Endothelial cell (in vitro differentiated cells): Measurements from ENCODE around the gene CPOX. TPM values are rescaled to one million over a fixed set of nuclear protein-coding genes. Genes with fewer than 3 reads are reported as not detected.
"Not testable (repeated sequence)": the region's sequence is repeated elsewhere in the genome, so short reads cannot be mapped to it uniquely, and the experiment has no call there.

Source experiments
- DNase-seq: peaks from one replicate; pipeline ENCODE4 v3.0.0; 2021; ENCODE audit warnings: low spot score
- H3K27ac Mint-ChIP-seq: one replicate; pipeline ENCODE4 v1.8.0; 2021; ENCODE audit warnings: mixed read lengths, inconsistent platforms; ENCODE audit not compliant: unreplicated experiment
- H3K27me3 Mint-ChIP-seq: one replicate; pipeline ENCODE4 v1.8.0; 2021; ENCODE audit warnings: mild to moderate bottlenecking, moderate library complexity, mixed read lengths, inconsistent platforms; ENCODE audit not compliant: unreplicated experiment
- H3K36me3 Mint-ChIP-seq: one replicate; pipeline ENCODE4 v1.8.0; 2021; ENCODE audit warnings: mild to moderate bottlenecking, low read depth, mixed read lengths, inconsistent platforms; ENCODE audit not compliant: unreplicated experiment
- H3K4me1 Mint-ChIP-seq: one replicate; pipeline ENCODE4 v1.8.0; 2021; ENCODE audit warnings: mild to moderate bottlenecking, mixed read lengths, inconsistent platforms; ENCODE audit not compliant: unreplicated experiment
- H3K4me3 Mint-ChIP-seq: one replicate; pipeline ENCODE4 v1.8.0; 2021; ENCODE audit warnings: mild to moderate bottlenecking, mixed read lengths, inconsistent platforms; ENCODE audit not compliant: unreplicated experiment
- H3K9me3 Mint-ChIP-seq: one replicate; pipeline ENCODE4 v1.8.0; 2021; ENCODE audit warnings: mixed read lengths, inconsistent platforms; ENCODE audit not compliant: unreplicated experiment
- long read RNA-seq: library from polyadenylated mRNA; unstranded; transcript quantifications from one replicate; pipeline ENCODE4 v2.0.0, GENCODE V29; 2020; ENCODE audit not compliant: unreplicated experiment
- total RNA-seq: library from RNA; stranded (reverse); fragmentation: NEBNext Ultra II Directional; extraction: Animal tissue kit (Norgen Biotek cat#: 25700); gene quantifications from one replicate; pipeline ENCODE4 v1.2.1, GENCODE V29; 2021; ENCODE audit not compliant: unreplicated experiment
- TF ChIP-seq, protein P1 (sequence below): fragments of 200-600 bp; sonication (generic); IDR thresholded peaks from one replicate; pipeline ENCODE4 v1.5.0; 2021; ENCODE audit warnings: antibody characterized with exemption; ENCODE audit not compliant: unreplicated experiment

The CPOX gene
- total RNA-seq: 21.5 TPM
- long read RNA-seq, partial matches to known transcripts: 0 of 1 reads
- long read RNA-seq, other reads (novel, unspliced or antisense): 0 of 1 reads

DNA sequence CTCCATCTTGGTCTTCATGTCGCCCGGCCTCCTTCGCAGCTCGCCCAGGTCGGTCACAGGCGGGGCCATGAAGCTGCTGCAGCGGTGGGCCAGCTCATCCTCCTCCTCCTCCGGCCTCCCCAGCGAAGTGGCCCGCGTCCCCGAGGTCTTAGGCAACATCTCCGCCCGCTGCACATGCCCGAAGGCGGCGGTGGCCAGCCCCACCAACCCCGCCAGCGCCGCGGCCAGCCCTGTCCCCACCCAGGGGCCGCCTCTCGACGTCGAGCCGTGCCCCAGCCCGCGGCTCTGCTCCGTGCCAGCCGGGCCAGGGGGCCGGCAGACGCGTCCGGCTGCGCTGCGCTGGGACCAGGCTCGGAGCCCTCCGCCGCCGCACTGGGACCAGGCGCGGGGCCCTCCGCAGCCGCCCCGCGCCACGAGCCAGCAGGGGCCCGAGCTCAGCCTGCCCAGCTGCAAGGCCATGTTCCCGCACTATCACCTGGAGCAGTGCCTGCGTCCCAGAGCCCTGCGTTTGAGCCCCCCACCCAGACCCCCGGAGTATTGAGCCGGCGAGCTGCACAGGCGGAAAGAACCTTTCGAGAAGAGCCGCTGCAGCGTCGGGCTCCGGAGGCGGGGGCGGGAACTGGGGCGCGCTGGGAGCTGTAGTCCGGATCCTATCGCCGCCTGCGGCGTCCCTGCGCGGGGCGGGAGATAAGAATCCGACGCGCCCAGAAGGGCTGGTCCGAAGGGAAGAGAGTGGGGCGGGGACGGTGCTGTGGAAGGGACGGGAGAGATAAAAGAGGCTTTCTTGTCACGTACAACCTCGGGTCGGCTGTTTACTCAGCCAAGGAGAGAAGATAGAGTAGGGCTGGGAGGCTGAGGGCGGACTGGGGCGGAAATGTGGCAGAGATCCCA lies at the start of gene CPOX:
Gene CPOX (minus strand): TSS at position 566 of the 891 bp plus-strand sequence. CDS start 107 bp downstream, at position 459.
- peak; percentile 79 for DNase-seq
- Mint-ChIP-seq H3K27ac (peak within 1 kb of the TSS; percentile 91), H3K36me3 (peaks cover 9% of the 10 kb centered on the region), H3K4me3 (peak within 1 kb of the TSS; percentile 97), H3K4me1 (peaks cover 15% of the 10 kb centered on the region), H3K27me3 (no peaks in the 10 kb centered on the region), H3K9me3 (no peaks in the 10 kb centered on the region)
- TF ChIP-seq, protein P1, sequence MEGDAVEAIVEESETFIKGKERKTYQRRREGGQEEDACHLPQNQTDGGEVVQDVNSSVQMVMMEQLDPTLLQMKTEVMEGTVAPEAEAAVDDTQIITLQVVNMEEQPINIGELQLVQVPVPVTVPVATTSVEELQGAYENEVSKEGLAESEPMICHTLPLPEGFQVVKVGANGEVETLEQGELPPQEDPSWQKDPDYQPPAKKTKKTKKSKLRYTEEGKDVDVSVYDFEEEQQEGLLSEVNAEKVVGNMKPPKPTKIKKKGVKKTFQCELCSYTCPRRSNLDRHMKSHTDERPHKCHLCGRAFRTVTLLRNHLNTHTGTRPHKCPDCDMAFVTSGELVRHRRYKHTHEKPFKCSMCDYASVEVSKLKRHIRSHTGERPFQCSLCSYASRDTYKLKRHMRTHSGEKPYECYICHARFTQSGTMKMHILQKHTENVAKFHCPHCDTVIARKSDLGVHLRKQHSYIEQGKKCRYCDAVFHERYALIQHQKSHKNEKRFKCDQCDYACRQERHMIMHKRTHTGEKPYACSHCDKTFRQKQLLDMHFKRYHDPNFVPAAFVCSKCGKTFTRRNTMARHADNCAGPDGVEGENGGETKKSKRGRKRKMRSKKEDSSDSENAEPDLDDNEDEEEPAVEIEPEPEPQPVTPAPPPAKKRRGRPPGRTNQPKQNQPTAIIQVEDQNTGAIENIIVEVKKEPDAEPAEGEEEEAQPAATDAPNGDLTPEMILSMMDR: no peak

DNA sequence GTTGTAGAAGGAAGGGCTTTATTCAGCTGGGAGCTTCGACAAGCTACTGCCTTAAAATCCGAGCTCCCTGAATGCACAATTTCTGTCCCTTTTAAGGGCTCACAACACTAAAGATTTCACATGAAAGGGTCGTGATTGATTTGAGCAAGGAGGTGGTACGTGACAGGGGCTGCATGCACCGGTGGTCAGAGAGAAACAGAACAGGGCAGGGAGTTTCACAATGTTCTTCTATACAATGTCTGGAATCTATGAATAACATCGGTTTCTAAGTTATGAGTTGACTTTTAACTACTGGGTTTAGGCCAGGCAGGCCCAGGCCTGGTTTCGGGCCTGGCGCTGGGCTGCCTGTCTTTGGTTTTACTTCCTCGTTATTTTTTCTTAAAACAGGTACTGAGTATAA lies 49.4 kb upstream of the CPOX start:
- not testable (repeated sequence) for H3K27ac Mint-ChIP-seq, H3K36me3 Mint-ChIP-seq, DNase-seq, H3K4me3 Mint-ChIP-seq, H3K9me3 Mint-ChIP-seq, H3K27me3 Mint-ChIP-seq, H3K4me1 Mint-ChIP-seq

DNA sequence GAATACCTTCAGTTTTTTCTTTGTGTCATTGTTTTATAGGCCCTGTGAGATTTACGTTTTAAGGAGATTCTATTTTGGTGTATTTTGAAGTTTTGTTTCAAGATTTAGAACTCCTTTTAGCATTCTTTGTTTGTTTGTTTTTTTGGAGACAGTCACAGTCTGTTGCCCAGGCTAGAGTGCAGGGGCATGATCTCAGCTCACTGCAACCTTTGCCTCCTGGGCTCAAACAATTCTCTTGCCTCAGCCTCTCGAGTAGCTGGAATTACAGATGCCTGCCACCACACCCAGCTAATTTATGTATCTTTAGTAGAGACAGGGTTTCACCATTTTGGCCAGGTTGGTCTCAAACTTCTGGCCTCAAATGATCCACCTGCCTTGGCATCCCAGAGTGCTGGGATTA lies 48.3 kb upstream of the CPOX start:
- H3K9me3 Mint-ChIP-seq, H3K27ac Mint-ChIP-seq, H3K27me3 Mint-ChIP-seq, H3K4me3 Mint-ChIP-seq, DNase-seq, H3K36me3 Mint-ChIP-seq, H3K4me1 Mint-ChIP-seq: not testable (repeated sequence)

DNA sequence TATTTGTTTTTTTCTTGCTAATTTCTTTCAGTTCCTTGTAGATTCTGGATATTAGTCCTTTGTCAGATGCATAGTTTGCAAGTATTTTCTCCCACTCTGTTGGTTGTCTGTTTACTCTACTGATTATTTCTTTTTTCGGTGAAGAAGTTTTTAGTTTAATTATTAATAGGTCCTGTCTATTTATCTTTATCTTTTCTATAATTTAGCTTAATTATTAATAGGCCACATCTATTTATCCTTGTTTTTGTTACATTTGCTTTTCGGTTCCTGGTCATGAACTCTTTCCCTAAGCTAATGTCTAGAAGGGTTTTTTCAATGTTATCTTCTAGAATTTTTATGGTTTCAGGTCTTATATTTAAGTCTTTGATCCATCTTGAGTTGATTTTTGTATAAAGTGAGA lies 45.1 kb upstream of the CPOX start:
- not testable (repeated sequence) for H3K4me3 Mint-ChIP-seq, H3K4me1 Mint-ChIP-seq, H3K27ac Mint-ChIP-seq, H3K27me3 Mint-ChIP-seq, H3K36me3 Mint-ChIP-seq, H3K9me3 Mint-ChIP-seq, DNase-seq

DNA sequence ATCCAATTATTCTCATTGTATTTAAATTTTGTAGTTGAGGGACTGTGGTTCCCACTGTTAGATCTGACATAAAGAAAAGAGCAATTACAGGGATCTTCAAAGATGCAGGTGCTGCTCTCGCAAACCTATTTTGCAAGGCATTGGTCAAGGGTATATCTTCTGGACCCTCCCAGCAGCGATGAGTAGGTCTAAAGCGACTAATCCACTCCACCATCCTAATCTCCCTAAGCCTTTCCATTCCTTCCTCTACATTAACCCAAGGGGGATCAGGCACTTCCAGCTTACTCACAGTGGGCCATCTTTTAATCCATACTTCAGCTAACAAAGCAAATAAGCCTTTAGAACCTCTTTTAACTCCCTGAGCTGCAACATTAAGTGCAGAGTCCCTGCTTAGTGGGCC lies 37.0 kb upstream of the CPOX start:
- DNase-seq: no peak
- peaks cover 1% of the 10 kb centered on the region for H3K27me3 Mint-ChIP-seq
- no peaks in the 10 kb centered on the region for H3K36me3 Mint-ChIP-seq
- H3K4me1 Mint-ChIP-seq: no peaks in the 10 kb centered on the region
- H3K4me3 Mint-ChIP-seq: no peak overlapping the region
- H3K27ac Mint-ChIP-seq: no peak overlapping the region
- H3K9me3 Mint-ChIP-seq: no peaks in the 10 kb centered on the region
- TF ChIP-seq, protein P1: no peak

DNA sequence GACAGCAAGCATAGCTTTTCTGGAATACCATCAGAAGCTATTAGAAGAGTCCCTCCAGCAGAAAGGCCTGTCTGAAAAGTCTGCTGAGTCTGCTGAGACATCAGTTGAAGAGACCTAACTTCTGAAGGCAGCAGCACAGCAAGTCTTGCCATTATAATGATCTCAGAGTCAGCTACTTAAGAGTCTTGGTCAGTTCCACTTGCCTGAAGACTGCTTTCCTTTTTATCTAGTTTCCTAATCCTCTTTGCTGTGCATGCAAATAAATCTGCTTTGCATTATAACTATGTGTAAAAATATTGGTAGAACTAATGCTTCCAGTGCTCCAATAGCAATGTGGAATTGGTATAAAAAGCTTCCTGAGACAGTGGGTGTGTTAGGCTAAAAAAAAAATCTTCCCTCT lies 34.9 kb upstream of the CPOX start:
- TF ChIP-seq, protein P1: no peak
- DNase-seq: no peak
- H3K4me3 Mint-ChIP-seq: no peak overlapping the region
- no peaks in the 10 kb centered on the region for H3K36me3 Mint-ChIP-seq
- no peak overlapping the region for H3K27ac Mint-ChIP-seq
- H3K27me3 Mint-ChIP-seq: peaks cover 1% of the 10 kb centered on the region
- no peaks in the 10 kb centered on the region for H3K4me1 Mint-ChIP-seq
- no peaks in the 10 kb centered on the region for H3K9me3 Mint-ChIP-seq
